Activated T-helper 1 cell treated with anti-CD3 and anti-CD28 coated beads, Interleukin-12 subunit alpha, Interleukin-12 subunit beta, Interleukin-2, Interleukin-4 antibody, amounts not matched to agents 30 ng/mL and 10 ng/mL and 1 ng/mL, durations not matched to agents 14 hours and 24 hours and 36 hours (primary cell): ENCODE measurements around the gene FAM124A. TPM values are rescaled to one million over a fixed set of nuclear protein-coding genes. Genes with fewer than 3 reads are reported as not detected.

Source experiments
- DNase-seq: peaks from one replicate; pipeline ENCODE4 v3.0.0; 2021; ENCODE audit warnings: low spot score
- H3K27ac Mint-ChIP-seq: one replicate; pipeline ENCODE4 v1.8.0; 2021; ENCODE audit warnings: mild to moderate bottlenecking, mixed read lengths
- H3K27me3 Mint-ChIP-seq: one replicate; pipeline ENCODE4 v1.8.0; 2022; ENCODE audit warnings: mild to moderate bottlenecking, moderate library complexity, mixed read lengths; ENCODE audit not compliant: insufficient read depth
- H3K36me3 Mint-ChIP-seq: one replicate; pipeline ENCODE4 v1.8.0; 2021; ENCODE audit warnings: low read depth, mixed read lengths
- H3K4me1 Mint-ChIP-seq: one replicate; pipeline ENCODE4 v1.8.0; 2021; ENCODE audit warnings: low read depth, mixed read lengths
- H3K4me3 Mint-ChIP-seq: one replicate; pipeline ENCODE4 v1.8.0; 2021; ENCODE audit warnings: mild to moderate bottlenecking, moderate library complexity, mixed read lengths
- H3K9me3 Mint-ChIP-seq: one replicate; pipeline ENCODE4 v1.8.0; 2021; ENCODE audit warnings: mixed read lengths
- intact Hi-C: fragments of 100-400 bp; cut with micrococcal nuclease; formaldehyde crosslinking; loops from one replicate; pipeline ENCODE4 v1.15.1; 2024
- total RNA-seq: library from RNA; stranded (reverse); gene quantifications from 2 replicates; pipeline ENCODE4 v1.2.3, GENCODE V29; 2022

The FAM124A gene
- total RNA-seq, 1 donor from 2014 or later: 0.67 TPM

DNA sequence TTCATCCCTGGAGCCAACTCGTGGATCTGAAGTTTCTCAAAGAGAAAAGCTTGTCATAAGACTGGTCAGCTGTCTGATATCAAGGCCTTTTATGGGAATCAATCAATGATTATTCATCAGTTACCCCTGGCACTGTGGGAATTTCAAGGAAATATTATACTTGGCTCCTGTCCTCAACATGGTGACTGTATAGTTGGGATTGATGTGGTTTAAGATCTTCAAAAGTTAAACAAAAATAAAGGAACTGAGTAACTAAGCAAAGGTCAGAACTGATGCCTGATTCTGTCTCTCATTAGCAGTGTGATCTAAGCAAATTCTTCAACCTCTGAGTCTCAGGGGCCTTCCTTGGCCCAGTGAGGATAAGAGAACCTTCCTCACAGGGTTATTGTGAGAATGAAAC lies 95.1 kb downstream of the FAM124A start:
- DNase-seq: no peak
- intact Hi-C loops: no loop called here
- Mint-ChIP-seq H3K27ac (no peak overlapping the region), H3K4me1 (no peaks in the 10 kb centered on the region), H3K4me3 (no peak overlapping the region), H3K27me3 (peaks cover 5% of the 10 kb centered on the region), H3K9me3 (no peaks in the 10 kb centered on the region), H3K36me3 (no peaks in the 10 kb centered on the region)

DNA sequence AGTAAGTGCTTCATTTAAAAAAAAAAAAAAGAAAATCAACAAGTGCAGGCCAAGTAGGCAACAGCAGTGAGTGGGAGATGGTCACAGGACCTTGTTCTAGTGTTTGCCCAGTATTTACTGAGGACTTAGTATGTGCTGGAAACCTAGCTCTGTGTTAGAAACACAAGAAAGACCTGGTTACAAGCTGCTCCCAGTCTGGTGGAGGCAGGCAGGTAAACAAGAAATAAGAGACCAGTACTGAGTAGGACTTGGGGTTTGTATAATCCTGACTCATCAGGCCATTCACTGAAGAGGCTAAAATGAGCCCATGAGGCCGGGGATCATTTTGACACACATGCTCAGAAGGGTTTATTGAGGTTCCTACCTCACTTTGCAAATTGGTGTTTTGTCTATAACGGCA lies 95.8 kb downstream of the FAM124A start:
- Mint-ChIP-seq H3K27me3 (peaks cover 3% of the 10 kb centered on the region), H3K27ac (no peak overlapping the region), H3K4me1 (no peaks in the 10 kb centered on the region), H3K36me3 (no peaks in the 10 kb centered on the region), H3K4me3 (no peak overlapping the region), H3K9me3 (no peaks in the 10 kb centered on the region)
- intact Hi-C loops: no loop called here
- DNase-seq: no peak

DNA sequence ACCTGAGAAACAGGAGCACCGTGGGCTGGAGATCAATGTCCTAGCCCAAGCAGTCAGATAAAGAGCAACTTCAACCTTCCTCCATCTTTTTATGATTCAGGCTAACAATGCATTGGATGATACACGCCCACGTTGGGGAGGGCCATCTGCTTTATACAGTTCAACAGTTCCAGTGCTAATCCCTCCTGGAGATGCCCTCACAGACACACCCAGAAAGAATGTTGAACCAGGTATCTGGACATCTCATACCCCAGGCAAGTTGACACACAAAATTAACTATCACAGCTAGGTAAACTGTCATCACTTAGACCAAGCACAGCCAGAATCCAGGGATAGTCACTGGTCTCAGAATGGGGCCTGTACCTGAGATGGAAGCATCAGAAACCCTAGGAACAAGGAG lies 96.7 kb downstream of the FAM124A start:
- Mint-ChIP-seq H3K36me3 (no peaks in the 10 kb centered on the region), H3K4me3 (no peak overlapping the region), H3K27ac (no peak overlapping the region), H3K4me1 (no peaks in the 10 kb centered on the region), H3K9me3 (no peaks in the 10 kb centered on the region), H3K27me3 (peaks cover 3% of the 10 kb centered on the region)
- intact Hi-C loops: no loop called here
- no peak for DNase-seq

DNA sequence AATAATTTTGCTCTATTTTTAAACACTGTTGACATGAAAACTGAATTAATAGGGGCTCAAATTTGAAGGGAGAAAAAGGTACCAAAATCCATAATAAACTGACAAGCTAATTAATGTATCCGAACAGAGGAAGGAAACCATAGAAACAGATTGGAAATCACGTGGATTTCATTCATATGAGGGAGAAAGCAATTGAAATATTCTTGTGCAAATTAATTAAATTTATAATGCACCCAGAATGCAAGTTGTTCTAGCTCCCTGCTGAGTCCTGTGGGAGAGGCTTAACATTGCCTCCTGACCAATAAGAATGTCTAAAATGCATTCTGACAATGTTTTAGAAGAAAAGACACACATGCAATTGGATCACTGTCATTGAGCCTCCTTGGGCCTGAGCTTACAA lies 99.6 kb downstream of the FAM124A start:
- H3K4me3 Mint-ChIP-seq: no peak overlapping the region
- no peaks in the 10 kb centered on the region for H3K9me3 Mint-ChIP-seq
- no peak overlapping the region for H3K27ac Mint-ChIP-seq
- H3K27me3 Mint-ChIP-seq: no peaks in the 10 kb centered on the region
- H3K36me3 Mint-ChIP-seq: no peaks in the 10 kb centered on the region
- no peaks in the 10 kb centered on the region for H3K4me1 Mint-ChIP-seq
- no peak for DNase-seq
- intact Hi-C loops: no loop called here

DNA sequence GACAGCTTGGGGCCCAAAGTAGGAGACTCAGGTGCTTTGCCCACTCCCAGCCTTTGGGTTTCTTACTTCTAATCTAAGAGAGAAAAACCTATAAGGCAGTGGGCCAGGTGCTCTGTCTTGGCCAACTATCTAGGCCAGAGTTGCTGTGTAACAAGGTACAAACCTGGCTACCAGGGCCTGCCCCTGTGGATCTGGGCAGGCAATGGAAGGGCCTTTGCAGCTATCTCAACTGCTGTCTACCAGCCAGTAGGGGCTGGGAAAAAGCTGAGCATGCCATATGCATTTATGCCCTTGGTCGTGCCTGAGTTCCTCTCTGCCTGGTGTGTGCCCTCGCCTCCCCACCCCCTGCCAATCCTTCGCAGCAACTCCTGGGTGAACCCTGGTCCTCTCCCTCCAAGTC lies 100.6 kb downstream of the FAM124A start:
- intact Hi-C loops: no loop called here
- no peaks in the 10 kb centered on the region for H3K4me1 Mint-ChIP-seq
- H3K9me3 Mint-ChIP-seq: no peaks in the 10 kb centered on the region
- H3K4me3 Mint-ChIP-seq: no peak overlapping the region
- no peak for DNase-seq
- H3K27me3 Mint-ChIP-seq: no peaks in the 10 kb centered on the region
- H3K27ac Mint-ChIP-seq: no peak overlapping the region
- H3K36me3 Mint-ChIP-seq: no peaks in the 10 kb centered on the region

DNA sequence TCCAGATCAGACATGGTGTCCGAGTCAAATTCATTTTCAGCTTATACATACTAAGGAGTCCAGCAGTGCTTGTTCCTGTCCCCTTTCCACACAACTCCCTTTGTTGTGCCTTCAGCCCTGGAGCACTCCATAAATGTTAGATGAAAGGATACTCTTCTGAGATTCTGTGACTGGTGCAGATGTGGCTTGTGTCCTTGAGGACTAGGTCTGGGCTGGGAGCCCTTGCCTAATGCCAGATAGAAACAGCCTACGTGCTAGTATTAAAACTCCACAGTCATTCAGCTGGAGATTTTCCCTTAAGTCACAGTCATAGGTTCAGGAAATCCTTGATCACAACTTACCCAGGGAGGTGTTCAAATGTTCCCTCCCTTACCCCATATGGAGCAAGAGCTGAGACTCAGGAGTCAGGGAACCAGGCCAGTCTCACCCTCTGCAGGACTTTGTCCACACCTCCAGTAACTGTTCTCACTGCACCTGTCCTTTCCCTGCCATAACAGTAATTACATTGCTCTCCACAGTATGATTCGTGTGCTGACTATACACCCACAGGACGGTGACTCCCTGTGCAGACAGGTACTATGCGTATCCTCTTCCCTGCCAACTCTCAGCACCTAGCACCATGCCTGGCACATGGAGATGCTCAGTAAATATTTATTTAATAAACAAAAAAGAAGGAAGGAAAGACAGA lies 101.8 kb downstream of the FAM124A start:
- H3K4me3 Mint-ChIP-seq: no peak overlapping the region
- no peaks in the 10 kb centered on the region for H3K9me3 Mint-ChIP-seq
- no peak for DNase-seq
- intact Hi-C loops: no loop called here
- H3K4me1 Mint-ChIP-seq: no peaks in the 10 kb centered on the region
- no peaks in the 10 kb centered on the region for H3K36me3 Mint-ChIP-seq
- no peaks in the 10 kb centered on the region for H3K27me3 Mint-ChIP-seq
- no peak overlapping the region for H3K27ac Mint-ChIP-seq

DNA sequence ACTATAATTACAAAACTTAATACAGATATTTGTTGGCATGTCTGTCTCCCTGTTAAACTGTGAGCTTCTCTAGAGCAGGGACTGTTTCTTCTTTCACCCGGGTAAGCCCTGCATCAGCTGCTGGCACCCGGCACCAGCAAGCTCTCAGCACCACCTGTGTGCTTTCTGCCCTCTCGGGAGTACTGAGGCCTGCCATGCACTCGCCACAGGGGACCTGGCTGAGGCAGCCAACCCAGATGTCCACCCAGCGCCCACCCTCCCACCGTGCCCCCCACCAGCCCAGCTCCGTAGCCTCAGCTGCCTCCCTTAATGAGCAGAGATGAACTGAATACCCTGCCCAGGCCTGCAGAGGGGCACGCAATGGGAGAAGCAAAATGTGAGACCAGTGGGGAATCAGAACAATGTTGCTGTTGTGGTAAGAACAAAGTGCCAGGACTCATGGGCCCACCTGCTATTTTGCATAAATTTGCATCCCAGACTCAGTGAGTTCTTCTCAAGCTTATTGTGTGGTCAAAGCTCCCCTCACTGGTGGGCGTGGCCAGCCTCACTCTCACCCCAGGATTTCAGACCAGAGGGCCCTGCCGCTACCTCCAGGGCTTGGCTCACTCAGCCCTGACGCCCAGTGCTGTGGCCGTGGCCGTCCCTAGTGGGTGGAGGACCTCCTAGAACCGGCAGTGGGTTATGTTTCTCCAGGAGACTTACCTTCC lies 102.7 kb downstream of the FAM124A start:
- Mint-ChIP-seq H3K27ac (no peak overlapping the region), H3K4me1 (no peaks in the 10 kb centered on the region), H3K9me3 (no peaks in the 10 kb centered on the region), H3K36me3 (no peaks in the 10 kb centered on the region), H3K27me3 (no peaks in the 10 kb centered on the region), H3K4me3 (no peak overlapping the region)
- intact Hi-C loops: no loop called here
- no peak for DNase-seq

DNA sequence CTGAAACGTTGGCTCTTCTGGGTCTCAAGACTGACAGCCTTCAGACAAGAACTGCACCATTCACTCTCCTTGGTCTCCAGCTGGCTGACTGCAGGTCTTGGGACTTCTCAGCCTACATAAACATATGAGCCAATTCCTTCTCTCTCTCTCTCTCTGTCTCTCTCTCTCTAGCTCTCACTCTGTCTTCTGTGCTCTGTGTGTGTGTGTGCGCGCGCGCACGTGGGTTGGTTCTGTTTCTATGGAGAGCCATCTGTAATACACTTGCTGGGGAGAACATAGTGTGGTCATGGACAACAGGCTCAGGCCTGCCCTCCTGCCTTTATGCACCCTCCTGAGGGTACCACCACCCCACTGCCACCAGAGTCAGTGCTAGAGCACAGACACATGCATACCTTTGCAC lies 103.6 kb downstream of the FAM124A start:
- no peaks in the 10 kb centered on the region for H3K9me3 Mint-ChIP-seq
- peaks cover 4% of the 10 kb centered on the region for H3K4me1 Mint-ChIP-seq
- no peak for DNase-seq
- H3K27ac Mint-ChIP-seq: no peak overlapping the region
- H3K36me3 Mint-ChIP-seq: no peaks in the 10 kb centered on the region
- no peak overlapping the region for H3K4me3 Mint-ChIP-seq
- H3K27me3 Mint-ChIP-seq: no peaks in the 10 kb centered on the region
- intact Hi-C loops: no loop called here

DNA sequence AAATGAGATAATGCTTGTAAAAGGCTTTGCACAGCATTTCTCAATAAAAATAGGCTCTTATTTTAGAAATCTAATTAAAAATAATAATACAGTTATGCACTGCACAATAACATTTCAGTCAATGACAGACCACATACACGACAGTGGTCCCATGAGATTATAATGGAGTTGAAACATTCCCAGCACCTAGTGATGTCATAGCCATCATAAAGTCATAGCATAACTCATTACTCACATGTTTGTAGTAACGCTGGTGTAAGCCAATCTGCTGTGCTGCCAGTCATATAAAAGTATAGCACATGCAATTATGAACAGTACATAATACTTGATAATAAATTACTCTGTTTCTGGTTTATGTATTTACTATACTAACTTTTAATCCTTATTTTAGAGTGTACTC lies 104.6 kb downstream of the FAM124A start:
- DNase-seq: no peak
- no peak overlapping the region for H3K4me3 Mint-ChIP-seq
- intact Hi-C loops: no loop called here
- H3K4me1 Mint-ChIP-seq: peaks cover 13% of the 10 kb centered on the region
- no peaks in the 10 kb centered on the region for H3K27me3 Mint-ChIP-seq
- no peaks in the 10 kb centered on the region for H3K36me3 Mint-ChIP-seq
- no peak overlapping the region for H3K27ac Mint-ChIP-seq
- H3K9me3 Mint-ChIP-seq: no peaks in the 10 kb centered on the region

DNA sequence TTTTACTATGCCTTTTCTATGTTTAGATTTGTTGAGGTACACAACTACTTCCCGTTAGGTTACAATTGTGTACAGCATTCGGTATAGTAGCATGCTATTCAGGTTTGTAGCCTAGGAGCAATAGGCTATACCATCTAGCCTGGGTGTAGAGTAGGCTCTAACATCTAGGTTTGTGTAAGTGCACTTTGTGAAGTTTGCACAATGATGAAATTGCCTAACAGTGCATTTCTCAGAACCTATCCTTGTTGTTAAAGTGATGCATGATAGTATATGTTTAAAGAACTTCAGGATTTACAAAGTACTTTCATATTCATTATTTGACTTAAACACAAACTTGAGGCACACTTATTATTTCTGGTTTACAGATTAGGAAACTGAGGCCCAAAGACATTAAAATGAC lies 105.8 kb downstream of the FAM124A start:
- Mint-ChIP-seq H3K9me3 (no peaks in the 10 kb centered on the region), H3K4me3 (no peak overlapping the region), H3K4me1 (peaks cover 19% of the 10 kb centered on the region), H3K27me3 (no peaks in the 10 kb centered on the region), H3K36me3 (no peaks in the 10 kb centered on the region), H3K27ac (no peak overlapping the region)
- no peak for DNase-seq
- intact Hi-C loops: no loop called here

DNA sequence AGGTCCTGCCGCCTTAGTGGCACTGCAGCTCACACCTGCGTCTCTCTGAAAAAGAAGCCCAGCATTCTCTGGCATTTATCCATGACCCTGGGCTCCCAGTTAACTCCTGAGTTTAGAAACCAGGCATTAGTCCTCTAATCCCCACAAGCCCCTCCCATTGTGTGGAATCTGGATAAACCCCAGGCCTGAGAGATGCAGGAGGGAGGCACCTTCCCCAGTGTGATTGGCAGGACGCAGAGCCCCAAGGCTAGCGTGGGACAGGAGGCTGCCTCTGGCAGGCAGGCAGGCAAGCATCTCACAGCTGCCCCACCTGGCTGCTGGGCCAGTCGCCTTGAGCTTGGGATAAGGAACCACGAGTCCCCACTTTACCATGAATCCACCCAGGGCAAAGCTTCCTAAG lies 106.3 kb downstream of the FAM124A start:
- H3K36me3 Mint-ChIP-seq: no peaks in the 10 kb centered on the region
- H3K27me3 Mint-ChIP-seq: no peaks in the 10 kb centered on the region
- H3K27ac Mint-ChIP-seq: no peak overlapping the region
- intact Hi-C loops: no loop called here
- H3K4me3 Mint-ChIP-seq: no peak overlapping the region
- H3K4me1 Mint-ChIP-seq: peaks cover 22% of the 10 kb centered on the region
- H3K9me3 Mint-ChIP-seq: no peaks in the 10 kb centered on the region
- DNase-seq: no peak

DNA sequence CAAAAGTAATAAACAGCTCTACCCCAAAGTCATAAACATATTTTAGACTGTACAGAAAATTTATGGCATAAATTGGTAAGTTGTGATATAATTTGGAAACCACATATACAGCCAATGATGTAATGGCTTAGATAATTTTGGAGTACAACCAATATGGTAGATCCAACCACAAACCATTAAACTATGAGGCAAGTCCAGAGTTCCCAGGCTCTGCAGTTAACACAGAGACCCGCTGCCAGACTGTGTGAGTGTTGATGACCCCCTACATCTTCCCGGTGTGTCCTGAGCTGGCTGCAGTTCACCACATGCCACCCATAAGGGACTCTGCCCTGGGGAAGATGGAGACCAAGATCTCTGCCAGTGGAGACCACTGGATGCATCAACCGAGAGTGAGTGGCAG lies 107.4 kb downstream of the FAM124A start:
- Mint-ChIP-seq H3K27me3 (no peaks in the 10 kb centered on the region), H3K36me3 (no peaks in the 10 kb centered on the region), H3K4me1 (peaks cover 22% of the 10 kb centered on the region), H3K4me3 (no peak overlapping the region), H3K27ac (no peak overlapping the region), H3K9me3 (no peaks in the 10 kb centered on the region)
- intact Hi-C loops: loop anchor here (5.0 kb wide), 1 partner anchor 253 kb away; the partner anchor contains the start of gene WDFY2
- no peak for DNase-seq

DNA sequence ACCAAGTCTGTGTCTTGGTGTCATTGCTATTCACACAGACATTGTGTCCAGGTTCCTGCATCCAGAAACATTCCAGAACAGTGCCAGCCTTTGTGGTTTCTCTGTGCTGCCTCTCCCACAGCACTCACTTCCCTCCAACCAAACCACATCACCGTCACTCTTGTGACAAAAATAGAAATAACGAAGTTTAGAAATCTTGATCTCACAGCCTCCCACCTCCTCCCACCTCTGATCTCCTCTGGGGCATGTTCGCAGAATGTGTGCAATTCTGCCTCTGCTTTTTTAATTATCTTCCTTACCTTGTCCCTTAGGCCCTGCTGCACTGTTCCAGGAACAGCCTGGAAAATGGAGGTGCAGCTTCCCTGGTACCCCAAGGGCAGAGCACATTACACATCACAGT lies 108.6 kb downstream of the FAM124A start:
- intact Hi-C loops: loop anchor here (1.0 to 5.0 kb wide), 2 partner anchors 91 to 252 kb away; partner anchors contain the start of gene WDFY2
- H3K4me3 Mint-ChIP-seq: no peak overlapping the region
- peaks cover 22% of the 10 kb centered on the region for H3K4me1 Mint-ChIP-seq
- H3K27ac Mint-ChIP-seq: peak overlapping the region; percentile 69
- H3K9me3 Mint-ChIP-seq: no peaks in the 10 kb centered on the region
- H3K27me3 Mint-ChIP-seq: no peaks in the 10 kb centered on the region
- H3K36me3 Mint-ChIP-seq: no peaks in the 10 kb centered on the region
- no peak for DNase-seq
